ENCODE data around the gene CRTC3. TPM values are rescaled to one million over a fixed set of nuclear protein-coding genes. Genes with fewer than 3 reads are reported as not detected.
"Not testable (repeated sequence)": the region's sequence is repeated elsewhere in the genome, so short reads cannot be mapped to it uniquely, and the experiment has no call there.

Gene CRTC3
- total RNA-seq, 1 donor from 2014 or later, result 45.7 TPM

DNA sequence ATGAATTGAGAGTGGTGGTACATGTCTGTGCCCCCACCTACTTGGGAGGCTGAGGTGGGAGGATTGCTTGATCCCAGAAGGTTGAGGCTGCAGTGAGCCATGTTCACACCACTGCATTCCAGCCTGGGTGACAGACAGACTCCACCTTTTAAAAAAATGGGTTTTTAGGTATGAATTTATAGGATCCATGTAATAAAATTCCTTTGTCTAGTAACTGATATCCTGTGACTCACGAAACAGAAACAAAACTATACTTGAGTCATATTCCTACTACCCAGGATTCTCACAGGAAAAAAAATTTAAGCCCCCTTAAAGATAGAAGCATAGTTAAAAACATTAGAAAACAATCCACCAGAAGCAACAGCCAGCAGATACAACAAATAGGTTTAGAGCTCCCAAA is 10.0 kb upstream of the CRTC3 start:
- DNase-seq (ENCODE audit: low spot score), result no peak

GRCh38 chr15:90520365-90520764 is 9.4 kb upstream of the CRTC3 start:
- no peak for DNase-seq (ENCODE audit: low spot score)

DNA sequence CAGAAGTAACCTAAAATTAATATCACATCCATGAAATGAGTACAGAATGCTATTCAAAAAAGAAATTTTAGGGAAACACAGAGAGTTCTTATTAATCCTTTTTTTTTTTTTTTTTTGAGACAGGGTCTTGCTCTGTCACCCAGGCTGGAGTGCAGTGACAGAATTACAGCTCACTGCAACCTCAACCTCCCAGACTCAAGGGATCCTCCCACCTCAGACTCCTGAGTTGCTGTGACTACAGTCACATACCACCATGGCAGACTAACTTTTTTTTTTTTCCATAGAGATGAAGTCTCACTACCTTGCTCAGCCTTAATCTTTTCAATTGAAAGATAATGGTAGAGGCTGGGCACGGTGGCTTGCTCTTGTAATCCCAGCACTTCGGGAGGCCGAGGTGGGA is 6.3 kb upstream of the CRTC3 start:
- no peak for DNase-seq (ENCODE audit: low spot score)

- DNase-seq (ENCODE audit: low spot score), result not testable (repeated sequence)
Measured at GRCh38 chr15:90524018-90524803, 5.5 kb upstream of the CRTC3 start.

GRCh38 chr15:90529011-90529370 is 732 bp upstream of the CRTC3 start:
- DNase-seq (ENCODE audit: low spot score), result no peak

- peak; percentile 91 for DNase-seq (ENCODE audit: low spot score)
Measured at GRCh38 chr15:90530250-90531051, 728 bp downstream of the CRTC3 start.

DNA sequence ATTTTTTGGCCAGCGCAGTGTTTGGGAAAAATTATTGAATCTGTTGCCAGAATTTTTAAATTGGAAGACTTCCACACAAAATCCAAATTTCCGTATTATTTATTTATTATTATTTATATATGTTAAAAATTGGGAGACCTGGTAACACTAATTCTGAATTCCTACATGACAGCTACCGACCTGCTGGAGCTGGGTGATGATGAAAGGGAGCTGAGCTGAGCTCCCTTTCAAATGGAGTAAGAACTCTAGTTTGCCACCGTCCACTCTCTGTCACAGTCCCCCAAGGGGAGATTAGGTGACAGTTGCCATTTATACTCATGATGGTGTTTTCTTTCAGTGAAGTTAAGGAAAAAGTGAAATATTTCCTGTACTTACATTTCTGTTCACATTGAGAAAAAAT is 1.4 kb downstream of the CRTC3 start:
- no peak for DNase-seq (ENCODE audit: low spot score)

- DNase-seq (ENCODE audit: low spot score), result no peak
Measured at GRCh38 chr15:90535254-90535653, 5.5 kb downstream of the CRTC3 start.

GRCh38 chr15:90539789-90540188 is 10.1 kb downstream of the CRTC3 start:
- DNase-seq (ENCODE audit: low spot score), result no peak

DNA sequence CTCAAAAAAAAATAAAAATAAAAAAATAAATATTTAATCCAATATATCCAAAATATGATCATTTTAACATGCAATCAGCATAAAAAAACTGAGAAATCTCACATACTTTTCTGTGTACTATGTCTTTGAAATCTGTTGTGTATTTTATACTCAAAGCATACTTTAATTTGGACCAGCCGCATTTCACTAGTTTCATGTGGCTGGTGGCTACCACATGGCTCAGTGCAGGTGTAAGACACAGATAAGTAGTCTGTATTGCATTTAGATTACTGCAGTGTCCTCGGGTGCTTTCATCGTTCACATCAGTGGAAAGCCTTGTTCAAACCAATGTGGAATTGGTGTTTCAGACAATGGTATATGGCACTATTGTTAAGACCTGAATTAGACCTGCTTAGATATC is 11.0 kb downstream of the CRTC3 start:
- DNase-seq (ENCODE audit: low spot score), result no peak

DNA sequence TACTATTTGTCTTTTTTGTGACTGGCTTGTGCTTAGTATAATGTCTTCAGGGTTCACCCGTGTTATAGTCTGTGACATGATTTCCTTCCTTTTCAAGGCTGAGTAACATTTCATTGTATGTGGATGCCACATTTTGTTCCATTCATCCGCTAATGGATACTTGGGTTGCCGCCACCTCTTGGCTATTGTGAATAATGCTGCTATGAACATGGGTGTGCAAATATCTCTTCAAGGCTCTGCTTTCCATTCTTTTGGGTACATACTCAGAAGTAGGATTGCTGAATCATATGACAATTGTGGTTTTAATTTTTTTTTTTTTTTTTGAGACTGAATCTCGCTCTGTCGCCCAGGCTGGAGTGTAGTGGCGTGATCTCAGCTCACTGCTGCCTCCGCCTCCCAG is 15.4 kb downstream of the CRTC3 start:
- no peak for DNase-seq (ENCODE audit: low spot score)

GRCh38 chr15:90547540-90547939 is 17.8 kb downstream of the CRTC3 start:
- no peak for DNase-seq (ENCODE audit: low spot score)

GRCh38 chr15:90550919-90551318 is 21.2 kb downstream of the CRTC3 start:
- DNase-seq (ENCODE audit: low spot score), result no peak

- no peak for DNase-seq (ENCODE audit: low spot score)
Measured at GRCh38 chr15:90552162-90552928, 22.6 kb downstream of the CRTC3 start.

- DNase-seq (ENCODE audit: low spot score), result no peak
Measured at GRCh38 chr15:90552929-90553211, 23.1 kb downstream of the CRTC3 start.

GRCh38 chr15:90553248-90553745 is 23.6 kb downstream of the CRTC3 start:
- no peak for DNase-seq (ENCODE audit: low spot score)

GRCh38 chr15:90557186-90558084 is 27.7 kb downstream of the CRTC3 start:
- DNase-seq (ENCODE audit: low spot score), result no peak

DNA sequence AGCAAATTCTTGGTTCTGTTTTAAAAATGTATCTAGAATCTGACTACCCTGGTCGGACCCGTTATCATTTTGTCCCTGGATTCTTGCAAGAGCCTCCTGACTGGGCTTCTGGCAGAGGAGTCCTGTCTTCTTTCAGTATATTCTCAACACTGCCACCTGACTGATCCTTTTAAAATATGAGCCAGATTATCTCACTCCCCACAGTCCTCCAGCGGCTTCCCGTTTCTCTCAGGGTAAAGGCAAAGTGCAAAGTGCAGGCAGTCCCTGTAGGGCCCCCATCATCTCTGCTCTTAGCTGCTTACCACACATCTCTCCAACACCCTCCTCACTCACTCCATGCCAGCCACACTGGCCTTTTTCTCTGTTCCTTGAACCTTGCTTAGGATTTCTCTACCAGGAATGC is 28.4 kb downstream of the CRTC3 start:
- no peak for DNase-seq (ENCODE audit: low spot score)

GRCh38 chr15:90559119-90559518 is 29.4 kb downstream of the CRTC3 start:
- DNase-seq (ENCODE audit: low spot score), result no peak

DNA sequence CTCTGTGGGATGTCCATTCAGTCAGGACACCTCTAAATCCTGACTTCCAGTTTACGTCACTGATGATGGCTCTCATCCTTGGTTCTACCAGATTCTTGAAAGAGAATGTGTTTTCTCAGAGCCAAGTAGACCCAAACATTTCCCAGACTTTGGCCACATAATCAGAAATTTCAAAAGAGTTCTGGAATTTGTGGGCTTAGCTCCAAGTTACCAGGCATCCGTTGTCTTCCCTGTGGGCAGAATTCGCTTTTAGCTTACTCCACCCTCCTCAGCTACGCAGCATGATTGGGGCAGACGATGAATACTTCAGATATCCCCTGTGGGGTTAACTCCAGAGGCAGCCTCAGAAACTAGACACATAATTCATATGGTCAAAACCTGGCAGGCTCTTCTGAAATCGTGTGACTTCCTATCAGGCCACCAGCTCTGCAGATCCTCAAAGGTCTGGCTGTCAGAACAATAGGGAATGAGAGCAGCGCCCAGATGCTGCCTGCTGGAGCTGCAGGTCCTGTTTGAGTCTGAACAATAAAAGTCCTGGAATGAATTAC is 30.6 kb downstream of the CRTC3 start:
- DNase-seq (ENCODE audit: low spot score), result no peak

All from mesenteric fat pad (tissue), 1 donor.